HCT116 (cell line): ENCODE results near the gene ITGAE.
"Not testable (repeated sequence)": the region's sequence is repeated elsewhere in the genome, so short reads cannot be mapped to it uniquely, and the experiment has no call there.

Source experiments
- EZH2 ChIP-seq: fragments of 200-600 bp; sonication (generic); IDR thresholded peaks from 2 replicates; pipeline ENCODE4 v1.6.1; 2017; ENCODE audit warnings: antibody characterized with exemption, mixed run types
- POLR2AphosphoS5 ChIP-seq: IDR thresholded peaks from 2 replicates; pipeline ENCODE4 v1.6.1; 2011; ENCODE audit warnings: mild to moderate bottlenecking, low read depth, low read length, moderate library complexity
- ZNF274 ChIP-seq: fragments of 200-500 bp; sonication (Bioruptor generic); IDR thresholded peaks from 2 replicates; pipeline ENCODE4 v1.6.1; 2014; ENCODE audit warnings: mild to moderate bottlenecking, low read depth, low read length, inconsistent platforms
- TF ChIP-seq, protein P1 (sequence below): IDR thresholded peaks from 2 replicates; pipeline ENCODE4 v1.6.1; 2011; ENCODE audit warnings: mild to moderate bottlenecking, low read length, moderate library complexity; ENCODE audit not compliant: insufficient replicate concordance; ENCODE audit errors: extremely low read depth
- TF ChIP-seq, protein P2 (sequence below), 3 experiments: fragments of 200-600 bp in 1 of 3; sonication (generic) in 1 of 3; IDR thresholded peaks in 2 of 3; conservative IDR thresholded peaks in 1 of 3; 2 replicates each; pipeline ENCODE4 v1.5.1; 2012 to 2017; ENCODE audit warnings: low read depth in 2 of 3, low read length in 2 of 3, antibody characterized with exemption in 1 of 3, borderline replicate concordance in 1 of 3, control low read depth in 1 of 3, mild to moderate bottlenecking in 1 of 3, mixed read lengths in 1 of 3, mixed run types in 1 of 3, moderate library complexity in 1 of 3; ENCODE audit not compliant: insufficient read depth in 1 of 3

DNA sequence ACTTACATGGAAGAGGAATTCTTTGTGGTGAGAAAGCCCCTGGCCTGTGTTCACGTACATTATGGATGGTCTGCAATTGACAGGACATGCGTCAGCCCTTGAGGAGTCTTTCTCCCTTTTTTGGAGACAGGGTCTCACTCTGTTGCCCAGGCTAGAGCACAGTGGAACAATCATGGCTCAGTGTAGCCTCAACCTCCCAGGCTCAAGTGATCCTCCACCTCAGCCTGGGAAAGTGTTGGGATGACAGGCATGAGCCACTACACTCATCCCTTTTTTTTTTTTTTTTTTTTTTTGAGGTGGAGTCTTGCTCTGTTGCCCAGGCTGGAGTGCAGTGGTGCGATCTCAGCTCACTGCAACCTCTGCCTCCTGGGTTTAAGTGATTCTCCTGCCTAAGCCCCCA, 72.9 kb downstream of the ITGAE start:
- TF ChIP-seq, protein P1, sequence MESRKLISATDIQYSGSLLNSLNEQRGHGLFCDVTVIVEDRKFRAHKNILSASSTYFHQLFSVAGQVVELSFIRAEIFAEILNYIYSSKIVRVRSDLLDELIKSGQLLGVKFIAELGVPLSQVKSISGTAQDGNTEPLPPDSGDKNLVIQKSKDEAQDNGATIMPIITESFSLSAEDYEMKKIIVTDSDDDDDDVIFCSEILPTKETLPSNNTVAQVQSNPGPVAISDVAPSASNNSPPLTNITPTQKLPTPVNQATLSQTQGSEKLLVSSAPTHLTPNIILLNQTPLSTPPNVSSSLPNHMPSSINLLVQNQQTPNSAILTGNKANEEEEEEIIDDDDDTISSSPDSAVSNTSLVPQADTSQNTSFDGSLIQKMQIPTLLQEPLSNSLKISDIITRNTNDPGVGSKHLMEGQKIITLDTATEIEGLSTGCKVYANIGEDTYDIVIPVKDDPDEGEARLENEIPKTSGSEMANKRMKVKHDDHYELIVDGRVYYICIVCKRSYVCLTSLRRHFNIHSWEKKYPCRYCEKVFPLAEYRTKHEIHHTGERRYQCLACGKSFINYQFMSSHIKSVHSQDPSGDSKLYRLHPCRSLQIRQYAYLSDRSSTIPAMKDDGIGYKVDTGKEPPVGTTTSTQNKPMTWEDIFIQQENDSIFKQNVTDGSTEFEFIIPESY = not testable (repeated sequence)
- TF ChIP-seq, protein P2, sequence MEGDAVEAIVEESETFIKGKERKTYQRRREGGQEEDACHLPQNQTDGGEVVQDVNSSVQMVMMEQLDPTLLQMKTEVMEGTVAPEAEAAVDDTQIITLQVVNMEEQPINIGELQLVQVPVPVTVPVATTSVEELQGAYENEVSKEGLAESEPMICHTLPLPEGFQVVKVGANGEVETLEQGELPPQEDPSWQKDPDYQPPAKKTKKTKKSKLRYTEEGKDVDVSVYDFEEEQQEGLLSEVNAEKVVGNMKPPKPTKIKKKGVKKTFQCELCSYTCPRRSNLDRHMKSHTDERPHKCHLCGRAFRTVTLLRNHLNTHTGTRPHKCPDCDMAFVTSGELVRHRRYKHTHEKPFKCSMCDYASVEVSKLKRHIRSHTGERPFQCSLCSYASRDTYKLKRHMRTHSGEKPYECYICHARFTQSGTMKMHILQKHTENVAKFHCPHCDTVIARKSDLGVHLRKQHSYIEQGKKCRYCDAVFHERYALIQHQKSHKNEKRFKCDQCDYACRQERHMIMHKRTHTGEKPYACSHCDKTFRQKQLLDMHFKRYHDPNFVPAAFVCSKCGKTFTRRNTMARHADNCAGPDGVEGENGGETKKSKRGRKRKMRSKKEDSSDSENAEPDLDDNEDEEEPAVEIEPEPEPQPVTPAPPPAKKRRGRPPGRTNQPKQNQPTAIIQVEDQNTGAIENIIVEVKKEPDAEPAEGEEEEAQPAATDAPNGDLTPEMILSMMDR (IDR thresholded peaks at IDR 0.05 in 2 of 3, conservative IDR thresholded peaks at IDR 0.05 in 1 of 3; ENCODE audit: borderline replicate concordance in 1 of 3, insufficient read depth in 1 of 3, low read depth in 2 of 3, low read length in 2 of 3) = not testable (repeated sequence)
- not testable (repeated sequence) for TF ChIP-seq ZNF274, EZH2, POLR2AphosphoS5
